GM10847 (cell line): ENCODE data around the gene ZNRF1.

Experiments
- POLR2A ChIP-seq: IDR thresholded peaks from 2 replicates; pipeline ENCODE4 v1.6.1; 2011; ENCODE audit not compliant: insufficient read length; ENCODE audit errors: extremely low read depth

ZNRF1 gene

DNA sequence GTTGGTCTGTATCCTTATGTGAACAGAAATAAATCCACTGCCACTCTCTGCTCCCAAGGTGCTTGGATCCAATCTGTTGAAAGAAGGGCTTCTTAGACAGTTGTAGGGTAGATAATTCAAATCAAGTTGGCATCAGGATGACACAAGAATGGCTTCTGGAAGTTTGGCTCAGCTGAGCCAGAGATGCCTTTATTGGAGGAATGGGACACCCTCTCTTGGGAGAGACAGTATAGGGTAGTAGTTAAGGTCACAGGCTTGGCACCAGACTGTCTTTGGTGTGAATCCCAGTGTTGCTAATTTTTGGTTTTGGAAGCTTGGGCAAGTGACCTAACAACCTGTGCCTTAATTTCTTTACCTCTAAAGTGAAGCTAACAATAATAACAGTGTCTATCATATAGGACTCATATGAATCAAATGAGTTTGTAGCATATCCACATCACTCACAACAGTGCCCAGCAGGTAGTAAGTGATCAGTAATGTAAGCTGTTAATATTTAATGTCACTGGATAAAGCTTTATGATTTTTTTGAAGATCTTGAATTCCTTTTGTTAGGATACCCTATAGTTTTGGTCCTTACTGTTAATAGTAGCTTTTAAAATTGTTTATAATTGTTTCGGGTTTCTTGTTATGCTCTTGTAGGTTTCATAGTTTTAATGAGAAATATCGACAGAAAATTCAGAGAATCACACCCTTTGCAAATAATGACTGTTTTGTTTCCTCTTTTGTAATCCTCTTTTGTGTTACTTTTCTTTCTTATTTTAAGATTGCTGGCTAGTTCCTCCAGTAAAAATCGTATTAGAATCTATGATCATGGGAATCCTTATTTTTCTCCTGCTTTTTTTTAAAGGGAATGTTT is 19.1 kb downstream of the ZNRF1 start:
- TF ChIP-seq POLR2A = no peak

DNA sequence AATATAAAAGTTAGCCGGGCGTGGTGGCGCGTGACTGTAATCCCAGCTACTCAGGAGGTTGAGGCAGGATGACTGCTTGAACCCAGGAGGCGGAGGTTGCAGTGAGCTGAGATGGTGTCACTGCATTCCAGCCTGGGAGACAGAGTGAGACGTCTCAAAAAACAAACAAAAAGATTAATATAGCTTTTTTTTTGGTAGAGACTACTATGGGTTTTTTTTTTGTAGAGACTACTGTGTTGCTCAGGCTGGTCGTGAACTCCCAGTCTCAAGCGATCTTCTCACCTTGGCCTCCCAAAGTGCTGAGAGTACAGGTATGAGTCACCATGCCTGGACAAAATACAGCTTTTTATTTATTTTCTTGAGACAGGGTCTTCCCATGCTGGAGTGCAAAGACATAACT is 20.2 kb downstream of the ZNRF1 start:
- TF ChIP-seq POLR2A = no peak

GRCh38 chr16:75019586-75019985 is 20.8 kb downstream of the ZNRF1 start:
- TF ChIP-seq POLR2A = no peak

- TF ChIP-seq POLR2A = no peak
These were observed 22.6 kb downstream of the ZNRF1 start for GRCh38 chr16:75021410-75021809.

GRCh38 chr16:75022567-75022966 is 23.7 kb downstream of the ZNRF1 start:
- no peak for TF ChIP-seq POLR2A

DNA sequence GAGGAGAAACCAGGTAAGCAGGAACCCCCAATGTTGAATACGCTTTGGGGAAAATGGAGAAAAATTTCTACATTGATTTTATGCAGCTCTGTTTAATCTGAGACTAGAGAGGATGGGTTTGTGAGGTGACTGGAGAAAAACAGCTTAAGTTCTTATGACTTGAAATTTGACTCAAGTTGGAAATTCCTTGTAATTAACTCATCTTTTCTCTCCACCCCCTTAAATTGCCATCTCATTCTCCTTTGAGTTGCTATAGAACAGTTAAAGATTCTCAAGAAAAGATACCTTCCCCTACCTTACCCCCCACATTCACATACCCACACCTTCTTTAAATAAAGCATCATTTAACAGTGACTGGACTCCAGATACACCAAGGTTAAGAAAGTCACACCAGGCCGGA is 24.2 kb downstream of the ZNRF1 start:
- no peak for TF ChIP-seq POLR2A

- TF ChIP-seq POLR2A = no peak
These were observed 25.4 kb downstream of the ZNRF1 start for GRCh38 chr16:75024182-75024581.

- TF ChIP-seq POLR2A = no peak
These were observed 25.8 kb downstream of the ZNRF1 start for GRCh38 chr16:75024594-75024993.

DNA sequence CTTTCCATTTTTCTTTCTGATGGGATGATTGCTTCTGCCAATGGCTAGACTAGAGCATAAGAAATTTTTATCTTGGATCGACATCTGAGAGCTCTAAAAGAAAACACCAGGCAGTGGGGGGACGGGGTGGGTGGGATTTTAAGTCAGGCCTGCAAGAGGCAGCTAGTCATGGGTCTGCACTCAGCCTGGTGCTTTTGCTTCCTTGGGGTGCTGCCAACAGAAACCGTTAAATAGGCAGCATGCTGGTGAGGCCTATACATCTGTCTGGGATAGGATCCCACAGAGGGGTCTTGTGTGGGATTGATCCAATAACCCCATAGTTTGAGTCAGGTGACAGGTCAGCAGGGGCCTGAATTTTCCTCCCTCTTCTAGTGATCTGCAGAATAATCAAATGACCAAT is 26.9 kb downstream of the ZNRF1 start:
- no peak for TF ChIP-seq POLR2A

DNA sequence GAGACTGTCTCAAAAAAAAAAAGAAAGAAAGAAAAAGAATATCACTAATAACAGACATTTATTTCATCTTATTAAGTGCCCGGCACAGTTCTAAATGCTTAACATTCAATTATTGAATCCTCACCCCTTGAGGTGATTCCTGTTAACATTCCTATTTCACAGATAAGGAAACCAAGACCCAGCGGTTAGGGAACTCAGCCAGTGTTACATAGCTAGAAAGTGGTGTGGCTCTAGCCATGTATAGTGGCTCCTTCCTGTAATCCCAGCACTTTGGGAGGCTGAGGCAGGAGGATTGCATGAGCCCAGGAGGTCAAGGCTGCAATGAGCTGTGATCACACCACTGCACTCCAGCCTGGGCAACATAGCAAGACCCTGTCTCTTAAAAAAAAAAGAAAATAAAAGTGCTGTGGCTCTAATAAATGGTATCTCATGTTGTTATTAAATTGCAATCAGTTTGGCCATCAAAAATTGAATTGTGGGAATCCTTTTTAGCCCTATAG is 28.1 kb downstream of the ZNRF1 start:
- TF ChIP-seq POLR2A = no peak

GRCh38 chr16:75027520-75028300 is 28.9 kb downstream of the ZNRF1 start:
- TF ChIP-seq POLR2A = no peak

- no peak for TF ChIP-seq POLR2A
These were observed 29.8 kb downstream of the ZNRF1 start for GRCh38 chr16:75028544-75029135.

DNA sequence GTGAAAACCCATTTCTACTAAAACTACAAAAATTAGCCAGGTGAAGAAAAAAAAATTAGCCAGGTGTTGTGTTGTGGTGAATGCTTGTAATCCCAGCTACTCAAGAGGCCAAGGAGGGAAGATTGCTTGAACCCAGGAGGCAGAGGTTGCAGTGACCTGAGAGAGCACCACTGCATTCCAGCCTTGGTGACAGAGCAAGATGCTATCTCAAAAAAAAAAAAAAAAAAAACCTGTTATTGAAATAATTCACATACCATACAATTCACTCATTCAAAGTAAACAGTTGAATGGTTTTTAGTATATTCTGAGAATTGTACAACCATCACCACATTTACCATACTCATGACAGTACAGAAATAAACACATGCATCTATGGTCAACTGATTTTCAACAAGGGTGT is 31.0 kb downstream of the ZNRF1 start:
- TF ChIP-seq POLR2A = no peak

- no peak for TF ChIP-seq POLR2A
These were observed 33.8 kb downstream of the ZNRF1 start for GRCh38 chr16:75032655-75033054.

DNA sequence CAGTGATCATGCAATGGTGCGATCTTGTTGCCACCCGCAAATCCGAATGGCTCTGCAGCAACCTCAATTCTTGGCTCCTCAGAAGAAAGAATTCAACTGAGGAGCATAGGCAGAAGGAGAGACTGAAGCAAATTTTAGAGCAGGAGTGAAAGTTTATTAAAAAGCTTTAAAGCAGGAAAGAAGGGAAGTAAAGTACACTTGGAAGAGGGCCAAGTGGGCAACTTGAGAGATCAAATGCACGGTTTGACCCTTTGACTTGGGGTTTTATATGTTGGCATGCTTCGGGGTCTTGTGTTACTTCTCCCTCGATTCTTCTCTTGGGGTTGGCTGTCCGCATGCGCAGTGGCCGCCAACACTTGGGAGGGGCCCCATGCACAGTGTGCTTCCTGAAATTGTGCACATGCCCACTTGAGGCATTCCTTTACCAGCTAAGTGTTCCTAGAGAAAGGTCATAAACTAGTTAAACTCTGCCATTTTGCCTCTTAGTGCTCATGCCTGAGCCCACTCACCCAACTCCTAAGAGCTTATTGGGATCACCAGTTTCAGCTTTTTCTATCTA is 36.7 kb downstream of the ZNRF1 start:
- TF ChIP-seq POLR2A = no peak
